Bronchial epithelial cell (primary cell): Measurements from ENCODE around the gene CFP. TPM values are rescaled to one million over a fixed set of nuclear protein-coding genes. Genes with fewer than 3 reads are reported as not detected.

Experiments
- DNase-seq: peaks from one replicate; pipeline ENCODE4 v3.0.0-alpha.2; 2010; ENCODE audit warnings: low read depth
- FAIRE-seq: peaks from 2 replicates; lab custom pipeline; 2011; peaks lifted over from hg19 to GRCh38; lab: Jason Lieb, UNC
- H3K27me3 ChIP-seq: 2 replicates; pipeline ENCODE4 v1.5.1; 2011; ENCODE audit warnings: low read length; ENCODE audit not compliant: control insufficient read depth, insufficient read depth
- H3K36me3 ChIP-seq: 2 replicates; pipeline ENCODE4 v1.5.1; 2011; ENCODE audit warnings: low read length; ENCODE audit not compliant: control insufficient read depth, insufficient read depth
- H3K4me3 ChIP-seq: 2 replicates; pipeline ENCODE4 v1.5.1; 2011; ENCODE audit warnings: mild to moderate bottlenecking, low read depth, low read length, control low read depth
- total RNA-seq: library from RNA; depleted of rRNA; stranded (reverse); fragments of >200 nt; gene quantifications from 2 replicates; pipeline ENCODE4 v1.2.1, GENCODE V29; 2014
- TF ChIP-seq, protein P1 (sequence below): IDR thresholded peaks from 2 replicates; pipeline ENCODE4 v1.5.1; 2011; ENCODE audit warnings: mild to moderate bottlenecking, moderate library complexity, low read length, control low read depth, inconsistent platforms; ENCODE audit not compliant: insufficient read depth, severe bottlenecking

Gene CFP
- total RNA-seq, 1 donor from 2014 or later: 0.26 TPM

GRCh38 chrX:47661539-47661938 is 31.8 kb upstream of the CFP start:
- DNase-seq (no peak), FAIRE-seq (no peak)
- TF ChIP-seq, protein P1, sequence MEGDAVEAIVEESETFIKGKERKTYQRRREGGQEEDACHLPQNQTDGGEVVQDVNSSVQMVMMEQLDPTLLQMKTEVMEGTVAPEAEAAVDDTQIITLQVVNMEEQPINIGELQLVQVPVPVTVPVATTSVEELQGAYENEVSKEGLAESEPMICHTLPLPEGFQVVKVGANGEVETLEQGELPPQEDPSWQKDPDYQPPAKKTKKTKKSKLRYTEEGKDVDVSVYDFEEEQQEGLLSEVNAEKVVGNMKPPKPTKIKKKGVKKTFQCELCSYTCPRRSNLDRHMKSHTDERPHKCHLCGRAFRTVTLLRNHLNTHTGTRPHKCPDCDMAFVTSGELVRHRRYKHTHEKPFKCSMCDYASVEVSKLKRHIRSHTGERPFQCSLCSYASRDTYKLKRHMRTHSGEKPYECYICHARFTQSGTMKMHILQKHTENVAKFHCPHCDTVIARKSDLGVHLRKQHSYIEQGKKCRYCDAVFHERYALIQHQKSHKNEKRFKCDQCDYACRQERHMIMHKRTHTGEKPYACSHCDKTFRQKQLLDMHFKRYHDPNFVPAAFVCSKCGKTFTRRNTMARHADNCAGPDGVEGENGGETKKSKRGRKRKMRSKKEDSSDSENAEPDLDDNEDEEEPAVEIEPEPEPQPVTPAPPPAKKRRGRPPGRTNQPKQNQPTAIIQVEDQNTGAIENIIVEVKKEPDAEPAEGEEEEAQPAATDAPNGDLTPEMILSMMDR: no peak
- Histone ChIP-seq H3K27me3 (no peaks in the 10 kb centered on the region), H3K4me3 (no peak overlapping the region), H3K36me3 (peaks cover 1% of the 10 kb centered on the region)

DNA sequence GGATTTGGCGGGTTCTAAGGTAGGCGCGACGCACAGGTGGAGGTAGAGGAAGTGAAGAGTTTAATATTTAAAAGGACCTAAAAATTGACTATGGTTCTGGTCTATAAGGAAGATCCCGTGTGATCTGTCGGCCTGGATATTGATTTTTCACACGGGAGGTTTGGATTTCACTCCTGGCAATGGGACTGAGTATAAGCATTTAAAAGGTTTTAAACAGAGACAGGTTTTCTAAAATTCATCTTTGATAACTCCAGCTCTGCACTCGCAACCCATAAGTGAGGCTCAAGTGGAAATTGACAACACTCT is 29.6 kb upstream of the CFP start:
- FAIRE-seq (no peak), DNase-seq (no peak)
- no peaks in the 10 kb centered on the region for H3K27me3 ChIP-seq
- peaks cover 1% of the 10 kb centered on the region for H3K36me3 ChIP-seq
- TF ChIP-seq, protein P1: no peak
- H3K4me3 ChIP-seq: peak overlapping the region; percentile 82

- TF ChIP-seq, protein P1: no peak
- Histone ChIP-seq H3K4me3 (peak within 1 kb of the TSS; percentile 82), H3K27me3 (no peaks in the 10 kb centered on the region), H3K36me3 (peaks cover 1% of the 10 kb centered on the region)
- DNase-seq (peak; percentile 78), FAIRE-seq (no peak)
Measured at GRCh38 chrX:47658684-47659420, 29.1 kb upstream of the CFP start, which contains the start of gene UXT. UXT (minus strand) TSS chrX:47659180; CDS start chrX:47658927, 253 bp downstream.

DNA sequence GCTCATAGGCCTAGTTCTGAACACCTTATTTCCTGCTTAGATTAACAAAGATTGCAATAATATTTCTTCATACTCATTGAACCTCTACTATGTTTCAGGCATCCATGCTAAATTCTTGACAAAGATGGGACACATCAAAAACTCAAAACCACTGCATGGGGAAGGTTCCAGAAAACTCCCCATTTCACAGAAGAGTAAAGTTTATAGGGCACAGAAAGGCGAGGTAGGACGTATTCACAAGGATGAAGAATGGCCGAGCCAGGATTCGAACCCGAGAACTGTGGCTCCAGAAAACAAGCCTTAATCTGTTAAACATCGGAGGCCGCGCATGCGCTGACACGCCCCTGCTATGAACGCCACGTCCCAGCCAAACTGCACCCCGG is 28.6 kb upstream of the CFP start:
- TF ChIP-seq, protein P1: no peak
- H3K4me3 ChIP-seq: peak overlapping the region; percentile 82
- no peak for FAIRE-seq
- H3K27me3 ChIP-seq: no peaks in the 10 kb centered on the region
- peak; percentile 80 for DNase-seq
- peaks cover 1% of the 10 kb centered on the region for H3K36me3 ChIP-seq

DNA sequence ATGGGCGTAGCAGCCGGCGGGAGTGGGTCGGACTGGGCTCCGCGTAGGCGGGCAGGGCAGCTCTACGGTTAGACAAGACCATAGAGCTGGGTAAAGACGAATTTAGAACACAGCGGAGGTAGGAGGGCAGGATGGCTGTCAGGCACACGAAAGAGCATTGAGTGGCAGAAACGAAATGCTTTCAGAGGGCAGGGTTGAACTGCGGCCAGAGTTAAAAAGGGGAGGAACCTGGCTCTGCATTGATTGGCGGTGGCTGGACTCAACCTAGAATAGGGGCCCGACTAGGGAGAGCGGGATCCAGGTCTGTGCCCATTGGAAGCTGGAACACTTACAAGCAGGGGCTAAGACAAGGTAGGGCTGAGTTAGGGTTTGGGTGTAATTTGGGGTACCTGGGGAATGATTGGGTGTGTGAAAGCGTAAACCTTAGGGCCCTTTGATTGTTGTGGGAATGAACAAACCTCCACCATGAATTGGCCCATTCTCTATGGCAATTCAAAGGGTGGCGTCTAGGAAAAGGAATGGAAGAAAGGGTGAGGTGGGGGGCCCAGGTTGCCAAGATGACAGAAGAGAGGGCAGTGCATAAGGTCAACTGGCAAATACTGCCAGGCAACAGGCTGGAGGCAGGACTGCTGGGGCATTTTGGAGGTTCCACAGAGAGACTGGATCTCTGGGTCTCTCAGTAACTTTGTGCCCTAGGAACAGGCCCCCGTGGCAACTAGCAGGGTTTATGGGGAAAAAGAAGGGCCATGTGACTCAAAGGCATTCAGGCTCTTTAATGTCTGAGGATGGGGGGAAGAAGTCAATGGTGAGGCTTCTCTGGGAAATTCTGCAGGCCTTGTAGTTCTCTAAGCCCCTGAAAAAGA is 21.5 kb upstream of the CFP start:
- FAIRE-seq: no peak
- DNase-seq: no peak
- TF ChIP-seq, protein P1: no peak

More for the DNA sequence above, 21.5 kb upstream of the CFP start:
- H3K27me3 ChIP-seq: no peaks in the 10 kb centered on the region
- no peaks in the 10 kb centered on the region for H3K36me3 ChIP-seq
- peak overlapping the region; percentile 41 for H3K4me3 ChIP-seq
